Endothelial cell of umbilical vein (primary cell): Measurements from ENCODE around the gene NEK2. TPM values are rescaled to one million over a fixed set of nuclear protein-coding genes. Genes with fewer than 3 reads are reported as not detected.

Experiments used
- BruUV-seq: library from RNA; stranded (reverse); fragments of 400-500 nt; replicated peaks from 2 replicates; lab custom pipeline; 2021; lab: Mats Ljungman, UMichigan
- CTCF ChIA-PET: fragments of 300-600, 350-600 bp; sonication (Branson Sonifier 250); formaldehyde crosslinking; loops from one replicate; lab custom pipeline; 2021; ENCODE audit warnings: antibody characterized with exemption, inconsistent platforms; lab: Charles Lee
- POLR2A ChIA-PET: fragments of 300-600, 350-600 bp; sonication (Branson Sonifier 250); formaldehyde crosslinking; loops from one replicate; lab custom pipeline; 2021; ENCODE audit warnings: antibody characterized with exemption, inconsistent platforms; lab: Charles Lee
- DNase-seq: peaks from one replicate; pipeline ENCODE4 v3.0.0-alpha.2; 2011; ENCODE audit warnings: low read depth, low spot score
- FAIRE-seq: peaks from 2 replicates; lab custom pipeline; 2011; peaks lifted over from hg19 to GRCh38; lab: Jason Lieb, UNC
- H2AFZ ChIP-seq: 2 replicates; pipeline ENCODE4 v1.6.0; 2012; ENCODE audit warnings: low read depth, low read length, control low read depth, inconsistent platforms
- H3K27ac ChIP-seq: 2 replicates; pipeline ENCODE4 v1.5.1; 2011; ENCODE audit warnings: low read depth, mild to moderate bottlenecking, control low read depth, low read length, moderate library complexity; ENCODE audit not compliant: insufficient read depth
- H3K27me3 ChIP-seq, 2 experiments: 2 replicates each; pipeline versions ENCODE4 v1.6.0 to v1.6.1; 2011; ENCODE audit warnings: low read length in 2 of 2, mixed read lengths in 1 of 2; ENCODE audit not compliant: control insufficient read depth in 2 of 2, insufficient read depth in 2 of 2
- H3K36me3 ChIP-seq, 2 experiments: 2 replicates in 1 of 2; 3 replicates in 1 of 2; pipeline ENCODE4 v1.5.1; 2011; ENCODE audit warnings: low read length in 2 of 2, mild to moderate bottlenecking in 1 of 2, moderate library complexity in 1 of 2; ENCODE audit not compliant: control insufficient read depth in 2 of 2, insufficient read depth in 2 of 2; ENCODE audit errors: extremely low read depth in 1 of 2
- H3K4me1 ChIP-seq: 3 replicates; pipeline ENCODE4 v1.5.1; 2011; ENCODE audit warnings: mild to moderate bottlenecking, low read length; ENCODE audit not compliant: control insufficient read depth, insufficient read depth; ENCODE audit errors: extremely low read depth
- H3K4me2 ChIP-seq: 2 replicates; pipeline ENCODE4 v1.6.1; 2011; ENCODE audit warnings: low read length, control low read depth, mixed read lengths; ENCODE audit not compliant: insufficient read depth
- H3K4me3 ChIP-seq, 3 experiments: fragments of 200-600 bp in 1 of 3; sonication (generic), shearing (Covaris generic) in 1 of 3; replicated peaks in 1 of 3; 2 replicates each; pipeline ENCODE4 v1.5.1; 2011 to 2016; ENCODE audit warnings: control low read depth in 3 of 3, low read length in 3 of 3, mild to moderate bottlenecking in 2 of 3, inconsistent platforms in 1 of 3, low read depth in 1 of 3, moderate library complexity in 1 of 3; ENCODE audit not compliant: insufficient read depth in 1 of 3
- H3K79me2 ChIP-seq: 2 replicates; pipeline ENCODE4 v1.6.0; 2012; ENCODE audit warnings: low read length, inconsistent platforms; ENCODE audit not compliant: control insufficient read depth, insufficient read depth
- H3K9ac ChIP-seq: replicated peaks from 2 replicates; pipeline ENCODE3; 2011; ENCODE audit warnings: low read length, control low read depth; ENCODE audit not compliant: insufficient read depth; ENCODE audit errors: extremely low read depth
- H3K9me1 ChIP-seq: replicated peaks from 3 replicates; pipeline ENCODE4 v1.6.0; 2011; ENCODE audit warnings: mild to moderate bottlenecking, low read length; ENCODE audit not compliant: control insufficient read depth, insufficient read depth; ENCODE audit errors: extremely low read depth
- H3K9me3 ChIP-seq: replicated peaks from 2 replicates; pipeline ENCODE4 v1.5.1; 2012; ENCODE audit warnings: low read length, inconsistent platforms; ENCODE audit not compliant: control insufficient read depth, insufficient read depth
- H4K20me1 ChIP-seq: replicated peaks from 2 replicates; pipeline ENCODE3; 2011; ENCODE audit warnings: mild to moderate bottlenecking, low read length; ENCODE audit not compliant: control insufficient read depth, insufficient read depth; ENCODE audit errors: extremely low read depth
- CTCF ChIP-seq, 2 donors: IDR thresholded peaks; 1 replicate in 1 of 2; 2 replicates in 1 of 2; pipeline ENCODE4 v1.5.1; 2011; ENCODE audit warnings: low read length in 2 of 2, mild to moderate bottlenecking in 2 of 2, moderate library complexity in 2 of 2, control low read depth in 1 of 2, inconsistent platforms in 1 of 2, low read depth in 1 of 2; ENCODE audit not compliant: insufficient read depth in 1 of 2; ENCODE audit errors: extremely low read depth in 1 of 2
- EZH2 ChIP-seq: IDR thresholded peaks from 2 replicates; pipeline ENCODE4 v1.6.1; 2012; ENCODE audit warnings: borderline replicate concordance, low read depth, mild to moderate bottlenecking, moderate library complexity, low read length, inconsistent platforms; ENCODE audit not compliant: severe bottlenecking
- FOS ChIP-seq: IDR thresholded peaks from 2 replicates; pipeline ENCODE4 v1.6.1; 2011; ENCODE audit warnings: mild to moderate bottlenecking, low read length, moderate library complexity, borderline replicate concordance; ENCODE audit not compliant: insufficient read depth
- GATA2 ChIP-seq: IDR thresholded peaks from 2 replicates; pipeline ENCODE4 v1.7.0; 2011; ENCODE audit warnings: low read depth, mild to moderate bottlenecking, moderate library complexity, mixed read lengths, low read length; ENCODE audit not compliant: insufficient read length, insufficient read depth
- JUN ChIP-seq: IDR thresholded peaks from 2 replicates; pipeline ENCODE4 v1.6.1; 2011; ENCODE audit warnings: borderline replicate concordance, low read depth; ENCODE audit not compliant: insufficient read length, insufficient read depth
- MAX ChIP-seq: IDR thresholded peaks from 2 replicates; pipeline ENCODE4 v1.6.1; 2011; ENCODE audit not compliant: insufficient read depth, insufficient read length
- MYC ChIP-seq: IDR thresholded peaks from one replicate; pipeline ENCODE4 v1.6.1; 2011; ENCODE audit warnings: mild to moderate bottlenecking, low read depth, low read length
- POLR2A ChIP-seq: IDR thresholded peaks from 2 replicates; pipeline ENCODE4 v1.6.1; 2012; ENCODE audit warnings: low read depth, mild to moderate bottlenecking, control low read depth, low read length
- POLR2AphosphoS5 ChIP-seq: IDR thresholded peaks from 2 replicates; pipeline ENCODE4 v1.6.1; 2012; ENCODE audit warnings: low read depth, mild to moderate bottlenecking, control low read depth, low read length, moderate library complexity; ENCODE audit not compliant: insufficient read depth
- dilution Hi-C: fragments of 300-500 bp; cut with MboI; formaldehyde crosslinking; loops from one replicate; pipeline ENCODE4 v1.15.0; 2019; ENCODE audit warnings: low sequenced_read_pairs; ENCODE audit not compliant: extremely low pct_ligation_motif_present
- intact Hi-C: fragments of 100-400 bp; cut with micrococcal nuclease; formaldehyde crosslinking; loops from one replicate; pipeline ENCODE4 v1.10.0; 2022
- polyA plus RNA-seq, 4 experiments: library from polyadenylated mRNA; depleted of rRNA in 3 of 4; stranded (reverse) in 3 of 4; unstranded in 1 of 4; fragments of >200 nt; gene quantifications; 2 replicates each; pipeline versions ENCODE4 v1.2.1 to v1.2.3, GENCODE V29; 2011 to 2012; ENCODE audit warnings: missing spikeins in 1 of 4
- total RNA-seq: library from RNA; stranded (reverse); gene quantifications from 2 replicates; pipeline ENCODE4 v1.2.3, GENCODE V29; 2021

Gene NEK2
- total and polyA plus RNA-seq, 2 donors (not counting 3 experiments of a cell fraction or from before 2014, with no cell fraction given): 6.6 to 19.0 TPM

GRCh38 chr1:211685823-211686222, 10.4 kb upstream of the NEK2 start:
- H3K4me3 ChIP-seq: no peak overlapping the region
- peaks cover 3% of the 10 kb centered on the region for H3K4me1 ChIP-seq
- ChIA-PET POLR2A (no interaction called here), CTCF (interaction anchor here (1.3 to 2.9 kb wide), 5 partner anchors 10 to 923 kb away, joined by 3 to 21 read pairs (median 13); partner anchors contain the start of genes ATF3, DTL and INTS7)
- peaks cover 0 to 8% of the 10 kb centered on the region in 2 experiments for H3K27me3 ChIP-seq
- H3K4me2 ChIP-seq: no peak overlapping the region
- H2AFZ ChIP-seq: no peak overlapping the region
- no peak overlapping the region for H3K27ac ChIP-seq
- no peaks in the 10 kb centered on the region for H3K9me1 ChIP-seq
- no peaks in the 10 kb centered on the region for H4K20me1 ChIP-seq
- BruUV-seq: no TSS peak
- H3K36me3 ChIP-seq: no peaks in the 10 kb centered on the region
- intact Hi-C loops: no loop called here
- DNase-seq (no peak), FAIRE-seq (no peak)
- no peak overlapping the region for H3K9ac ChIP-seq
- H3K9me3 ChIP-seq: no peaks in the 10 kb centered on the region
- TF ChIP-seq POLR2AphosphoS5: no peak
- no peak for TF ChIP-seq CTCF (IDR thresholded peaks at IDR 0.05; ENCODE audit: extremely low read depth in 1 of 2, insufficient read depth in 1 of 2, low read depth in 1 of 2, low read length in 2 of 2)
- no peak for TF ChIP-seq EZH2
- TF ChIP-seq POLR2A: no peak
- TF ChIP-seq GATA2: no peak
- no peak for TF ChIP-seq MYC
- TF ChIP-seq FOS: no peak
- TF ChIP-seq MAX: no peak
- no peak for TF ChIP-seq JUN
- dilution Hi-C loops: no loop called here
- no peaks in the 10 kb centered on the region for H3K79me2 ChIP-seq
